GM06990 (cell line): Measurements from ENCODE around the gene FASTKD1.
A peak's percentile ranks its signal among the peaks of the same experiment; 100 is the strongest.
"Not testable (repeated sequence)": the region's sequence is repeated elsewhere in the genome, so short reads cannot be mapped to it uniquely, and the experiment has no call there.

Experiments
- DNase-seq: peaks from one replicate; pipeline ENCODE4 v3.0.0-alpha.2; 2011; ENCODE audit not compliant: insufficient read length; ENCODE audit errors: extremely low read depth
- H3K27me3 ChIP-seq: replicated peaks from 2 replicates; pipeline ENCODE4 v1.6.0; 2011; ENCODE audit warnings: low read length; ENCODE audit not compliant: control insufficient read depth, insufficient read depth
- H3K36me3 ChIP-seq: 2 replicates; pipeline ENCODE4 v1.5.1; 2011; ENCODE audit warnings: low read length; ENCODE audit not compliant: control insufficient read depth, insufficient read depth
- H3K4me3 ChIP-seq: replicated peaks from 2 replicates; pipeline ENCODE4 v1.5.1; 2011; ENCODE audit warnings: low read depth, mild to moderate bottlenecking, control low read depth, low read length
- CTCF ChIP-seq: IDR thresholded peaks from 2 replicates; pipeline ENCODE4 v1.5.1; 2011; ENCODE audit warnings: low read length, control low read depth, mild to moderate bottlenecking, inconsistent platforms; ENCODE audit not compliant: insufficient read depth, poor library complexity, severe bottlenecking

Gene FASTKD1

GRCh38 chr2:169572821-169573159, 875 bp downstream of the FASTKD1 start:
- TF ChIP-seq CTCF: no peak
- Histone ChIP-seq H3K36me3 (no peaks in the 10 kb centered on the region; the same call in 1 of the 2 replicates), H3K4me3 (peak overlapping the region; percentile 66), H3K27me3 (no peaks in the 10 kb centered on the region)
- no peak for DNase-seq

GRCh38 chr2:169572189-169572588, 1.5 kb downstream of the FASTKD1 start:
- Histone ChIP-seq H3K4me3 (peak overlapping the region; percentile 66), H3K36me3 (no peaks in the 10 kb centered on the region; the same call in 1 of the 2 replicates), H3K27me3 (no peaks in the 10 kb centered on the region)
- no peak for TF ChIP-seq CTCF
- DNase-seq: no peak

- Histone ChIP-seq H3K4me3 (peak overlapping the region; percentile 66; the same call in 1 of the 2 replicates), H3K27me3 (no peaks in the 10 kb centered on the region), H3K36me3 (no peaks in the 10 kb centered on the region; the same call in 1 of the 2 replicates)
- TF ChIP-seq CTCF: no peak
- no peak for DNase-seq
These were observed 2.1 kb downstream of the FASTKD1 start for GRCh38 chr2:169571571-169571970.

- not testable (repeated sequence) for H3K36me3 ChIP-seq, DNase-seq, H3K27me3 ChIP-seq, H3K4me3 ChIP-seq
These were observed 2.9 kb downstream of the FASTKD1 start for GRCh38 chr2:169570752-169571151.

GRCh38 chr2:169569948-169570347, 3.7 kb downstream of the FASTKD1 start:
- Histone ChIP-seq H3K27me3 (no peaks in the 10 kb centered on the region), H3K36me3 (peaks cover 1% of the 10 kb centered on the region; the same call in 1 of the 2 replicates), H3K4me3 (no peak overlapping the region)
- no peak for TF ChIP-seq CTCF
- DNase-seq: no peak

GRCh38 chr2:169565686-169566085, 8.0 kb downstream of the FASTKD1 start:
- no peak overlapping the region for H3K4me3 ChIP-seq
- H3K36me3 ChIP-seq: peaks cover 3% of the 10 kb centered on the region; the same call in 1 of the 2 replicates
- H3K27me3 ChIP-seq: no peaks in the 10 kb centered on the region
- TF ChIP-seq CTCF: no peak
- DNase-seq: no peak
